ENCODE results near the gene IP6K1.
A peak's percentile ranks its signal among the peaks of the same experiment; 100 is the strongest.
"Not testable (repeated sequence)": the region's sequence is repeated elsewhere in the genome, so short reads cannot be mapped to it uniquely, and the experiment has no call there.

IP6K1 gene

GRCh38 chr3:49793486-49794085 lies 7.2 kb upstream of the IP6K1 start:
- DNase-seq: peak; percentile 50

- DNase-seq: peak; percentile 50
Observed at GRCh38 chr3:49792371-49793150, 6.2 kb upstream of the IP6K1 start.

GRCh38 chr3:49791571-49791970 lies 5.2 kb upstream of the IP6K1 start:
- peak; percentile 39 for DNase-seq

GRCh38 chr3:49790626-49791411 lies 4.5 kb upstream of the IP6K1 start:
- peak; percentile 56 for DNase-seq

- no peak for DNase-seq
Observed at GRCh38 chr3:49788056-49788455, 1.7 kb upstream of the IP6K1 start.

GRCh38 chr3:49787536-49787935 lies 1.2 kb upstream of the IP6K1 start:
- DNase-seq: no peak

- DNase-seq: no peak
Observed at GRCh38 chr3:49787182-49787464, 781 bp upstream of the IP6K1 start.

- DNase-seq: no peak
Observed at GRCh38 chr3:49785565-49786356, 581 bp downstream of the IP6K1 start.

GRCh38 chr3:49782277-49782676 lies 4.1 kb downstream of the IP6K1 start:
- DNase-seq: not testable (repeated sequence)

- DNase-seq: no peak
Observed at GRCh38 chr3:49781415-49782199, 4.7 kb downstream of the IP6K1 start.

- DNase-seq: not testable (repeated sequence)
Observed at GRCh38 chr3:49780975-49781365, 5.4 kb downstream of the IP6K1 start.

- no peak for DNase-seq
Observed at GRCh38 chr3:49780080-49780974, 6.0 kb downstream of the IP6K1 start.

- no peak for DNase-seq
Observed at GRCh38 chr3:49779358-49780079, 6.8 kb downstream of the IP6K1 start.

GRCh38 chr3:49776101-49776500 lies 10.2 kb downstream of the IP6K1 start:
- not testable (repeated sequence) for DNase-seq

GRCh38 chr3:49775538-49775937 lies 10.8 kb downstream of the IP6K1 start:
- DNase-seq: no peak

- DNase-seq: no peak
Observed at GRCh38 chr3:49772703-49773102, 13.6 kb downstream of the IP6K1 start.

GRCh38 chr3:49771340-49771938 lies 14.9 kb downstream of the IP6K1 start:
- DNase-seq: no peak

GRCh38 chr3:49769926-49770325 lies 16.4 kb downstream of the IP6K1 start:
- DNase-seq: no peak

- DNase-seq: no peak
Observed at GRCh38 chr3:49769286-49769915, 16.9 kb downstream of the IP6K1 start.

GRCh38 chr3:49763981-49764380 lies 22.4 kb downstream of the IP6K1 start:
- DNase-seq: no peak

Data from activated effector memory CD4-positive, alpha-beta T cell treated with anti-CD3 and anti-CD28 coated beads, Interleukin-2, amount 50 U/mL, for 16 hours (primary cell).